H1 (cell line): ENCODE data around the gene RPL13A. TPM values are rescaled to one million over a fixed set of nuclear protein-coding genes. Genes with fewer than 3 reads are reported as not detected.

Experiments used
- CTCF ChIA-PET: fragments of 300-600 bp; sonication (Branson Sonifier 250); formaldehyde crosslinking; loops from one replicate; lab custom pipeline; 2021; ENCODE audit not compliant: partially characterized antibody; lab: Charles Lee
- POLR2A ChIA-PET: fragments of 300-600 bp; sonication (Branson Sonifier 250); formaldehyde crosslinking; loops from one replicate; lab custom pipeline; 2021; ENCODE audit warnings: inconsistent platforms; ENCODE audit not compliant: partially characterized antibody; lab: Charles Lee
- DNase-seq, 2 experiments: peaks; one replicate each; pipeline versions ENCODE4 v3.0.0 to v3.0.0-alpha.2; 2010 to 2022; ENCODE audit warnings: low spot score in 2 of 2, low read depth in 1 of 2, mixed read lengths in 1 of 2
- FAIRE-seq: peaks from 2 replicates; lab custom pipeline; 2011; peaks lifted over from hg19 to GRCh38; lab: Jason Lieb, UNC
- H2AFZ ChIP-seq: 2 replicates; pipeline ENCODE4 v1.8.1; 2012; ENCODE audit warnings: low read length, inconsistent platforms
- H2AK5ac ChIP-seq: 2 replicates; pipeline ENCODE4 v1.6.1; 2013; ENCODE audit warnings: low read depth, low read length
- H2BK120ac ChIP-seq: replicated peaks from 2 replicates; pipeline ENCODE3; 2013; ENCODE audit warnings: low read depth, low read length, inconsistent platforms
- H2BK12ac ChIP-seq: 2 replicates; pipeline ENCODE4 v1.6.1; 2013; ENCODE audit warnings: low read depth, low read length
- H2BK15ac ChIP-seq: 2 replicates; pipeline ENCODE4 v1.6.1; 2013; ENCODE audit warnings: low read length
- H2BK20ac ChIP-seq: 2 replicates; pipeline ENCODE4 v1.6.1; 2013; ENCODE audit warnings: low read length
- H2BK5ac ChIP-seq: 2 replicates; pipeline ENCODE4 v1.6.1; 2013; ENCODE audit warnings: low read depth, low read length
- H3K14ac ChIP-seq: 2 replicates; pipeline ENCODE4 v1.6.1; 2013; ENCODE audit warnings: inconsistent platforms; ENCODE audit not compliant: insufficient read length
- H3K18ac ChIP-seq: 2 replicates; pipeline ENCODE4 v1.6.1; 2013; ENCODE audit warnings: low read length; ENCODE audit errors: extremely low read depth
- H3K23ac ChIP-seq: 2 replicates; pipeline ENCODE4 v1.6.1; 2013; ENCODE audit warnings: inconsistent platforms; ENCODE audit not compliant: insufficient read length
- H3K23me2 ChIP-seq: 2 replicates; pipeline ENCODE4 v1.6.1; 2013; ENCODE audit warnings: low read depth, low read length
- H3K27ac ChIP-seq: 2 replicates; pipeline ENCODE4 v1.6.1; 2011; ENCODE audit warnings: low read depth, low read length, inconsistent platforms
- H3K27me3 ChIP-seq, 4 experiments: replicated peaks in 1 of 4; 1 replicate in 1 of 4; 2 replicates in 3 of 4; pipeline versions ENCODE4 v1.6.1 to v1.8.1; 2011 to 2013; ENCODE audit warnings: low read length in 3 of 4, mild to moderate bottlenecking in 3 of 4, inconsistent platforms in 2 of 4, mixed read lengths in 2 of 4, moderate library complexity in 1 of 4; ENCODE audit not compliant: control insufficient read depth in 3 of 4, insufficient read depth in 3 of 4; ENCODE audit errors: extremely low read depth in 1 of 4
- H3K36me3 ChIP-seq, 4 experiments: 2 replicates each; pipeline versions ENCODE4 v1.6.1 to v1.8.1; 2011 to 2013; ENCODE audit warnings: mild to moderate bottlenecking in 4 of 4, low read length in 3 of 4, moderate library complexity in 2 of 4, control low read depth in 1 of 4, inconsistent platforms in 1 of 4; ENCODE audit not compliant: insufficient read depth in 4 of 4, control insufficient read depth in 2 of 4
- H3K4ac ChIP-seq: replicated peaks from 2 replicates; pipeline ENCODE3; 2013; ENCODE audit warnings: low read length, low read depth, mixed read lengths, inconsistent platforms; ENCODE audit not compliant: insufficient read length
- H3K4me1 ChIP-seq, 4 experiments: replicated peaks in 1 of 4; 1 replicate in 1 of 4; 2 replicates in 3 of 4; pipeline versions ENCODE4 v1.6.1 to v1.8.1; 2011 to 2013; ENCODE audit warnings: low read length in 3 of 4, inconsistent platforms in 2 of 4, mixed read lengths in 1 of 4; ENCODE audit not compliant: insufficient read depth in 4 of 4, control insufficient read depth in 3 of 4
- H3K4me2 ChIP-seq, 2 experiments: 2 replicates each; pipeline versions ENCODE4 v1.6.1 to v1.8.1; 2011 to 2013; ENCODE audit warnings: low read depth in 2 of 2, low read length in 2 of 2, control low read depth in 1 of 2, inconsistent platforms in 1 of 2, mild to moderate bottlenecking in 1 of 2; ENCODE audit not compliant: insufficient read depth in 1 of 2
- H3K4me3 ChIP-seq, 4 experiments: fragments of 200-600, 300-600 bp in 1 of 4; sonication (generic), shearing (Covaris generic), sonication (Bioruptor Twin) in 1 of 4; 2 replicates each; pipeline versions ENCODE4 v1.5.1 to v1.8.1; 2011 to 2016; ENCODE audit warnings: low read length in 4 of 4, low read depth in 3 of 4, control low read depth in 2 of 4, inconsistent platforms in 2 of 4, mild to moderate bottlenecking in 2 of 4, mixed read lengths in 1 of 4, moderate library complexity in 1 of 4; ENCODE audit not compliant: insufficient read depth in 2 of 4; ENCODE audit errors: extremely low read depth in 1 of 4
- H3K56ac ChIP-seq: replicated peaks from 2 replicates; pipeline ENCODE3; 2013; ENCODE audit warnings: low read depth, mild to moderate bottlenecking, mixed read lengths, low read length, inconsistent platforms; ENCODE audit not compliant: insufficient read length
- H3K79me1 ChIP-seq: 2 replicates; pipeline ENCODE4 v1.6.1; 2013; ENCODE audit warnings: low read depth, low read length, control low read depth
- H3K79me2 ChIP-seq, 2 experiments: 2 replicates each; pipeline versions ENCODE4 v1.6.1 to v1.8.1; 2012 to 2013; ENCODE audit warnings: low read length in 2 of 2, mild to moderate bottlenecking in 2 of 2, inconsistent platforms in 1 of 2; ENCODE audit not compliant: insufficient read depth in 2 of 2, control insufficient read depth in 1 of 2
- H3K9ac ChIP-seq, 4 experiments: replicated peaks in 1 of 4; 1 replicate in 1 of 4; 2 replicates in 3 of 4; pipeline versions ENCODE4 v1.6.1 to v1.8.1; 2011 to 2013; ENCODE audit warnings: low read depth in 3 of 4, low read length in 3 of 4, control low read depth in 2 of 4, mild to moderate bottlenecking in 2 of 4, moderate library complexity in 2 of 4, inconsistent platforms in 1 of 4; ENCODE audit errors: extremely low read depth in 1 of 4
- H3K9me3 ChIP-seq, 2 experiments: 2 replicates each; pipeline versions ENCODE4 v1.6.1 to v1.8.1; 2012 to 2013; ENCODE audit warnings: mild to moderate bottlenecking in 2 of 2, moderate library complexity in 2 of 2, control low read depth in 1 of 2, inconsistent platforms in 1 of 2, low read depth in 1 of 2, low read length in 1 of 2, mixed read lengths in 1 of 2; ENCODE audit not compliant: insufficient read depth in 2 of 2
- H4K20me1 ChIP-seq, 2 experiments: replicated peaks in 1 of 2; 2 replicates each; pipeline versions ENCODE3 to v1.8.1; 2011 to 2013; ENCODE audit warnings: inconsistent platforms in 2 of 2, low read length in 2 of 2, mild to moderate bottlenecking in 1 of 2; ENCODE audit not compliant: insufficient read depth in 2 of 2, control insufficient read depth in 1 of 2
- H4K5ac ChIP-seq: 2 replicates; pipeline ENCODE4 v1.6.1; 2013; ENCODE audit warnings: low read length, low read depth, mixed read lengths, inconsistent platforms; ENCODE audit not compliant: insufficient read length
- H4K8ac ChIP-seq: 2 replicates; pipeline ENCODE4 v1.8.0; 2013; ENCODE audit warnings: mild to moderate bottlenecking, moderate library complexity, low read length, inconsistent platforms; ENCODE audit not compliant: insufficient read depth; ENCODE audit errors: extremely low read depth
- H4K91ac ChIP-seq: replicated peaks from 2 replicates; pipeline ENCODE3; 2013; ENCODE audit warnings: low read length, mixed read lengths, inconsistent platforms; ENCODE audit not compliant: insufficient read length
- CBX5 ChIP-seq: fragments of 300-800, 300-1000 bp; sonication (generic); IDR thresholded peaks from 2 replicates; pipeline ENCODE4 v1.7.1; 2016; ENCODE audit warnings: antibody characterized with exemption, low read length, low read depth
- GABPA ChIP-seq: IDR thresholded peaks from 2 replicates; pipeline ENCODE4 v1.6.1; 2011; ENCODE audit warnings: mild to moderate bottlenecking, low read length, moderate library complexity, borderline replicate concordance; ENCODE audit not compliant: insufficient read depth
- HDAC2 ChIP-seq, 2 experiments: fragments of 300-600 bp in 1 of 2; sonication (generic) in 1 of 2; IDR thresholded peaks; 2 replicates each; pipeline ENCODE4 v1.6.1; 2011 to 2012; ENCODE audit warnings: low read depth in 2 of 2, low read length in 2 of 2, mild to moderate bottlenecking in 2 of 2, moderate library complexity in 2 of 2, borderline replicate concordance in 1 of 2, inconsistent platforms in 1 of 2
- TEAD4 ChIP-seq: IDR thresholded peaks from 2 replicates; pipeline ENCODE4 v1.6.1; 2012; ENCODE audit warnings: low read depth, low read length, inconsistent platforms, mixed read lengths
- WGBS, 2 experiments: shearing (Covaris generic) in 1 of 2; methylation state at CpG; one replicate each; pipeline versions ENCODE4 v1.1.6 to v1.1.7; 2013 to 2015; ENCODE audit warnings: low lambda C conversion rate in 2 of 2, mixed read lengths in 2 of 2, inconsistent platforms in 1 of 2, low coverage in 1 of 2, missing lambda C conversion rate in 1 of 2; ENCODE audit not compliant: insufficient replicate concordance in 2 of 2, insufficient coverage in 1 of 2, insufficient read length in 1 of 2; ENCODE audit errors: extremely low coverage in 1 of 2, missing lambda C conversion rate in 1 of 2; 5-methylcytosine and 5-hydroxymethylcytosine counted together
- polyA plus RNA-seq, 7 experiments: library from polyadenylated mRNA; depleted of rRNA in 3 of 7; stranded (reverse) in 5 of 7; unstranded in 2 of 7; fragments of >200 nt in 5 of 7; fragments of 200-250 nt in 2 of 7; gene quantifications; 1 replicate in 5 of 7; 2 replicates in 1 of 7; 4 replicates in 1 of 7; pipeline versions ENCODE4 v1.2.1 to v1.2.3, GENCODE V29; 2011 to 2013; ENCODE audit warnings: missing spikeins in 2 of 7, mixed read lengths in 2 of 7
- total RNA-seq: library from RNA; stranded (reverse); fragmentation: NEBNext Ultra II Directional; extraction: Animal tissue kit (Norgen Biotek cat#: 25700); gene quantifications from 2 replicates; pipeline ENCODE4 v1.2.1, GENCODE V29; 2021
- TF ChIP-seq, protein P1 (sequence below), 3 experiments: IDR thresholded peaks; 1 replicate in 2 of 3; 2 replicates in 1 of 3; pipeline versions ENCODE4 v1.5.1 to v1.6.1; 2011; ENCODE audit warnings: low read length in 3 of 3, mild to moderate bottlenecking in 3 of 3, inconsistent platforms in 2 of 3, low read depth in 1 of 3, moderate library complexity in 1 of 3; ENCODE audit not compliant: insufficient read depth in 1 of 3; ENCODE audit errors: control extremely low read depth in 1 of 3

Gene RPL13A
- total and polyA plus RNA-seq, 2 of the 8 experiments (the other 6 are each of a cell fraction or from before 2014, with no cell fraction given): 3,305 to 8,868 TPM

DNA sequence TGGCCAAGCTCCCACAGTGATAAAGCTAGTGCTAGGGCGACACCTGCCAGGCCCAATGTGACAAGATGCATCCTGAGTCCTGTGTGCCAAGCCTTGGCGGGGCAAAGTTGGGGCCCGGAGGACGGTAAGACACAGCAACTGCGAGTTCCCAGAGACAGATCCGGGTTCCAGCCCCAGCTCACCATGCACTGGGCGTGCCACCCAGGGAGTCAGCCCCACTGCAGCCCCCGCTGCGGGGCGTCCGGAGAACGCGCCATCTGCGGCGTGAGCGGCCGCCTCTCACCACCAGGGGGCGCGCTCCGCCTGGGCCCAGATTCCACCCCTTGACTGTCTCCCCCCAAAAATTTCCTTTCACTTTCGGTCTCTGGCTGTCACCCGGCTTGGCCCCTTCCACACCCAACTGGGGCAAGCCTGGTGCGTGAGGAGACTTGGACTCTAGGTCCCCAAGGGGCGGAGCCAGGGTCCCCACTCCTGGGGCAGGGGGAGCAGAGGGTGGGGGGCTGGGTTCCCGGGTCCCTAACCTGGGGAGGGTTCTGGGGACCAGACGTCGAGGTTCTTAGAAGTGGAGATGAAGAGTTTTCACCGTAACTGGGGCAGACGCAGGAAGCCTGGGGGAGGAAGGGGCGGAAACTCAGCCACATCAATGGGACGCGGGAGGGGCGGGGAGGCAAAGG is 13.4 kb upstream of the RPL13A start, which contains the start of gene FLT3LG:
Gene FLT3LG (plus strand): TSS at position 348 of the 674 bp plus-strand sequence. CDS start 425 bp downstream, outside the sequence.
- Histone ChIP-seq H2BK12ac (peak within 1 kb of the TSS; percentile 50; the same call in 1 of the 2 replicates), H3K36me3 (peaks cover 0 to 2% (median 0%) of the 10 kb centered on the region in 4 experiments; a peak in 2 of 8 replicates), H4K8ac (no peak within 1 kb of the TSS; the same call in 1 of the 2 replicates), H2BK20ac (no peak within 1 kb of the TSS), H3K79me2 (no peaks in the 10 kb centered on the region), H4K5ac (no peak within 1 kb of the TSS), H3K9me3 (no peaks in the 10 kb centered on the region; a peak in 1 of 4 replicates), H3K4ac (no peak within 1 kb of the TSS), H3K14ac (no peak within 1 kb of the TSS), H2AK5ac (0 out of 2 replicates have a peak within 1 kb of the TSS, but pooled peaks have one; percentile 53), H3K27me3 (peaks cover 0 to 5% (median 0%) of the 10 kb centered on the region in 4 experiments; a peak in 4 of 7 replicates), H3K23me2 (no peaks in the 10 kb centered on the region; the same call in 1 of the 2 replicates), H3K4me2 (peak within 1 kb of the TSS; percentile 9 to 48), H2BK15ac (peak within 1 kb of the TSS; percentile 81; the same call in 1 of the 2 replicates), H3K56ac (no peak within 1 kb of the TSS), H3K9ac (no peak within 1 kb of the TSS), H2BK120ac (no peak within 1 kb of the TSS), H4K91ac (no peak within 1 kb of the TSS), H4K20me1 (no peaks in the 10 kb centered on the region), H3K18ac (peak within 1 kb of the TSS; percentile 83), H3K27ac (no peak within 1 kb of the TSS), H2BK5ac (no peak within 1 kb of the TSS; the same call in 1 of the 2 replicates), H2AFZ (no peak within 1 kb of the TSS), H3K4me1 (peaks cover 0 to 5% (median under 1%) of the 10 kb centered on the region in 4 experiments; a peak in 3 of 7 replicates), H3K4me3 (peak within 1 kb of the TSS in 2 of 4 experiments; percentile 10 to 58; a peak in 3 of 8 replicates), H3K23ac (no peak within 1 kb of the TSS), H3K79me1 (no peaks in the 10 kb centered on the region)
- POLR2A ChIA-PET: interaction anchor here (0.6 to 6.8 kb wide), 8 partner anchors 11 to 918 kb away, joined by 4 to 50 read pairs (median 6); partner anchors contain the start of genes ALDH16A1, PIH1D1 and RPS11
- FAIRE-seq (no peak), DNase-seq (peak in 1 of 2 experiments; percentile 90)
- WGBS, 2 experiments: 12% methylated on average over 21 of the region's 33 CpGs; no CpG with 5 or more reads in 1 of the 2 experiments
- CTCF ChIA-PET: interaction anchor here (0.7 to 3.5 kb wide), 13 partner anchors 8 to 165 kb away, joined by 3 to 28 read pairs (median 6); partner anchors contain the start of gene ALDH16A1
- TF ChIP-seq GABPA (0 out of 2 replicates have a peak, but pooled peaks have one; percentile 35), TEAD4 (peak; percentile 73), CBX5 (no peak), HDAC2 (IDR thresholded peaks at IDR 0.05; ENCODE audit: borderline replicate concordance in 1 of 2, low read depth in 2 of 2, low read length in 2 of 2) (0 out of 4 replicates have a peak, but pooled peaks of 1 of the 2 experiments have one; percentile 23)
- TF ChIP-seq, protein P1, sequence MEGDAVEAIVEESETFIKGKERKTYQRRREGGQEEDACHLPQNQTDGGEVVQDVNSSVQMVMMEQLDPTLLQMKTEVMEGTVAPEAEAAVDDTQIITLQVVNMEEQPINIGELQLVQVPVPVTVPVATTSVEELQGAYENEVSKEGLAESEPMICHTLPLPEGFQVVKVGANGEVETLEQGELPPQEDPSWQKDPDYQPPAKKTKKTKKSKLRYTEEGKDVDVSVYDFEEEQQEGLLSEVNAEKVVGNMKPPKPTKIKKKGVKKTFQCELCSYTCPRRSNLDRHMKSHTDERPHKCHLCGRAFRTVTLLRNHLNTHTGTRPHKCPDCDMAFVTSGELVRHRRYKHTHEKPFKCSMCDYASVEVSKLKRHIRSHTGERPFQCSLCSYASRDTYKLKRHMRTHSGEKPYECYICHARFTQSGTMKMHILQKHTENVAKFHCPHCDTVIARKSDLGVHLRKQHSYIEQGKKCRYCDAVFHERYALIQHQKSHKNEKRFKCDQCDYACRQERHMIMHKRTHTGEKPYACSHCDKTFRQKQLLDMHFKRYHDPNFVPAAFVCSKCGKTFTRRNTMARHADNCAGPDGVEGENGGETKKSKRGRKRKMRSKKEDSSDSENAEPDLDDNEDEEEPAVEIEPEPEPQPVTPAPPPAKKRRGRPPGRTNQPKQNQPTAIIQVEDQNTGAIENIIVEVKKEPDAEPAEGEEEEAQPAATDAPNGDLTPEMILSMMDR (IDR thresholded peaks at IDR 0.05; ENCODE audit: control extremely low read depth in 1 of 3, insufficient read depth in 1 of 3, low read depth in 1 of 3, low read length in 3 of 3): peak; percentile 86 to 92 (median 88)
